Activated naive CD8-positive, alpha-beta T cell treated with anti-CD3 and anti-CD28 coated beads for 36 hours (primary cell): ENCODE measurements around the gene CLEC16A. TPM values are rescaled to one million over a fixed set of nuclear protein-coding genes. Genes with fewer than 3 reads are reported as not detected.
"Not testable (repeated sequence)": the region's sequence is repeated elsewhere in the genome, so short reads cannot be mapped to it uniquely, and the experiment has no call there.

Source experiments
- DNase-seq: peaks from one replicate; pipeline ENCODE4 v3.0.0; 2021
- H3K27ac Mint-ChIP-seq: one replicate; pipeline ENCODE4 v1.8.0; 2022; ENCODE audit warnings: mild to moderate bottlenecking, moderate library complexity, mixed read lengths
- H3K27me3 Mint-ChIP-seq: one replicate; pipeline ENCODE4 v1.8.0; 2022; ENCODE audit warnings: mild to moderate bottlenecking, mixed read lengths
- H3K36me3 Mint-ChIP-seq: one replicate; pipeline ENCODE4 v1.8.0; 2021; ENCODE audit warnings: mild to moderate bottlenecking, mixed read lengths
- H3K4me1 Mint-ChIP-seq: one replicate; pipeline ENCODE4 v1.8.0; 2021; ENCODE audit warnings: mixed read lengths
- H3K4me3 Mint-ChIP-seq: one replicate; pipeline ENCODE4 v1.8.0; 2022; ENCODE audit warnings: mild to moderate bottlenecking, moderate library complexity, mixed read lengths
- H3K9me3 Mint-ChIP-seq: one replicate; pipeline ENCODE4 v1.8.0; 2022; ENCODE audit warnings: mixed read lengths
- total RNA-seq, 2 experiments: library from RNA; stranded (reverse); gene quantifications; one replicate each; pipeline ENCODE4 v1.2.3, GENCODE V29; 2021

CLEC16A gene
- total RNA-seq, 2 experiments from 2014 or later, result 20.4 to 21.3 TPM

GRCh38 chr16:10941935-10942351 is 2.4 kb upstream of the CLEC16A start:
- peaks cover 24% of the 10 kb centered on the region for H3K36me3 Mint-ChIP-seq
- H3K27ac Mint-ChIP-seq, DNase-seq, H3K9me3 Mint-ChIP-seq, H3K27me3 Mint-ChIP-seq: not testable (repeated sequence)
- peak overlapping the region; percentile 91 for H3K4me3 Mint-ChIP-seq
- peaks cover 58% of the 10 kb centered on the region for H3K4me1 Mint-ChIP-seq

- Mint-ChIP-seq H3K9me3 (no peaks in the 10 kb centered on the region), H3K27me3 (no peaks in the 10 kb centered on the region), H3K27ac (peak within 1 kb of the TSS; percentile 88), H3K36me3 (peaks cover 24% of the 10 kb centered on the region), H3K4me3 (peak within 1 kb of the TSS; percentile 91), H3K4me1 (peaks cover 57% of the 10 kb centered on the region)
- peak; percentile 98 for DNase-seq
These were observed 1.9 kb upstream of the CLEC16A start, which contains the start of gene DEXI for GRCh38 chr16:10942352-10943063. TSS of gene DEXI (minus strand) at chr16:10942468. CDS start at chr16:10942005, 463 bp downstream.

- Mint-ChIP-seq H3K4me1 (peaks cover 52% of the 10 kb centered on the region), H3K27me3 (no peaks in the 10 kb centered on the region), H3K27ac (no peak overlapping the region), H3K4me3 (no peak overlapping the region), H3K36me3 (peaks cover 24% of the 10 kb centered on the region), H3K9me3 (no peaks in the 10 kb centered on the region)
- no peak for DNase-seq
These were observed 1.4 kb upstream of the CLEC16A start for GRCh38 chr16:10943064-10943353.

- Mint-ChIP-seq H3K27me3 (no peaks in the 10 kb centered on the region), H3K27ac (peak overlapping the region; percentile 77), H3K4me1 (peaks cover 46% of the 10 kb centered on the region), H3K4me3 (peak overlapping the region; percentile 91), H3K9me3 (no peaks in the 10 kb centered on the region), H3K36me3 (peaks cover 6% of the 10 kb centered on the region)
- no peak for DNase-seq
These were observed 862 bp downstream of the CLEC16A start for GRCh38 chr16:10945065-10945787.

GRCh38 chr16:10946308-10946707 is 1.9 kb downstream of the CLEC16A start:
- no peaks in the 10 kb centered on the region for H3K36me3 Mint-ChIP-seq
- DNase-seq, result no peak
- H3K27me3 Mint-ChIP-seq, result no peaks in the 10 kb centered on the region
- no peaks in the 10 kb centered on the region for H3K9me3 Mint-ChIP-seq
- H3K4me1 Mint-ChIP-seq, result peaks cover 42% of the 10 kb centered on the region
- H3K27ac Mint-ChIP-seq, result no peak overlapping the region
- H3K4me3 Mint-ChIP-seq, result peak overlapping the region; percentile 91

- H3K27me3 Mint-ChIP-seq, result no peaks in the 10 kb centered on the region
- H3K27ac Mint-ChIP-seq, result peak overlapping the region; percentile 9
- no peaks in the 10 kb centered on the region for H3K36me3 Mint-ChIP-seq
- no peak overlapping the region for H3K4me3 Mint-ChIP-seq
- H3K4me1 Mint-ChIP-seq, result peaks cover 44% of the 10 kb centered on the region
- DNase-seq, result no peak
- no peaks in the 10 kb centered on the region for H3K9me3 Mint-ChIP-seq
These were observed 2.9 kb downstream of the CLEC16A start for GRCh38 chr16:10947211-10947787.

GRCh38 chr16:10949424-10949970 is 5.1 kb downstream of the CLEC16A start:
- peaks cover 42% of the 10 kb centered on the region for H3K4me1 Mint-ChIP-seq
- H3K9me3 Mint-ChIP-seq, result no peaks in the 10 kb centered on the region
- no peaks in the 10 kb centered on the region for H3K27me3 Mint-ChIP-seq
- peak; percentile 42 for DNase-seq
- no peaks in the 10 kb centered on the region for H3K36me3 Mint-ChIP-seq
- peak overlapping the region; percentile 47 for H3K27ac Mint-ChIP-seq
- no peak overlapping the region for H3K4me3 Mint-ChIP-seq

- Mint-ChIP-seq H3K27me3 (no peaks in the 10 kb centered on the region), H3K4me3 (no peak overlapping the region), H3K36me3 (no peaks in the 10 kb centered on the region), H3K27ac (no peak overlapping the region), H3K9me3 (no peaks in the 10 kb centered on the region), H3K4me1 (peaks cover 43% of the 10 kb centered on the region)
- DNase-seq, result no peak
These were observed 6.0 kb downstream of the CLEC16A start for GRCh38 chr16:10950393-10950792.

GRCh38 chr16:10951026-10951425 is 6.7 kb downstream of the CLEC16A start:
- H3K27me3 Mint-ChIP-seq, result no peaks in the 10 kb centered on the region
- H3K4me1 Mint-ChIP-seq, result peaks cover 40% of the 10 kb centered on the region
- H3K27ac Mint-ChIP-seq, result no peak overlapping the region

GRCh38 chr16:10954903-10955302 is 10.5 kb downstream of the CLEC16A start:
- H3K36me3 Mint-ChIP-seq, result peaks cover 5% of the 10 kb centered on the region
- H3K27me3 Mint-ChIP-seq, result no peaks in the 10 kb centered on the region
- no peak for DNase-seq
- peaks cover 29% of the 10 kb centered on the region for H3K4me1 Mint-ChIP-seq
- H3K9me3 Mint-ChIP-seq, result no peaks in the 10 kb centered on the region
- no peak overlapping the region for H3K27ac Mint-ChIP-seq
- H3K4me3 Mint-ChIP-seq, result no peak overlapping the region

More at GRCh38 chr16:10951026-10951425, 6.7 kb downstream of the CLEC16A start:
- Mint-ChIP-seq H3K9me3 (no peaks in the 10 kb centered on the region), H3K36me3 (no peaks in the 10 kb centered on the region), H3K4me3 (no peak overlapping the region)
- DNase-seq, result no peak

- Mint-ChIP-seq H3K4me1 (peaks cover 23% of the 10 kb centered on the region), H3K36me3 (peaks cover 8% of the 10 kb centered on the region), H3K4me3 (no peak overlapping the region), H3K27ac (peak overlapping the region; percentile 54), H3K27me3 (no peaks in the 10 kb centered on the region), H3K9me3 (no peaks in the 10 kb centered on the region)
- DNase-seq, result no peak
These were observed 13.6 kb downstream of the CLEC16A start for GRCh38 chr16:10957771-10958482.

- Mint-ChIP-seq H3K27me3 (no peaks in the 10 kb centered on the region), H3K9me3 (no peaks in the 10 kb centered on the region), H3K4me3 (no peak overlapping the region), H3K4me1 (peaks cover 26% of the 10 kb centered on the region), H3K36me3 (peaks cover 16% of the 10 kb centered on the region), H3K27ac (no peak overlapping the region)
- no peak for DNase-seq
These were observed 14.8 kb downstream of the CLEC16A start for GRCh38 chr16:10959161-10959560.

- no peak overlapping the region for H3K4me3 Mint-ChIP-seq
- peaks cover 33% of the 10 kb centered on the region for H3K4me1 Mint-ChIP-seq
- no peak for DNase-seq
These were observed 16.9 kb downstream of the CLEC16A start for GRCh38 chr16:10961231-10961630.

GRCh38 chr16:10964039-10964890 is 19.9 kb downstream of the CLEC16A start:
- peaks cover 35% of the 10 kb centered on the region for H3K36me3 Mint-ChIP-seq
- no peak overlapping the region for H3K4me3 Mint-ChIP-seq
- no peaks in the 10 kb centered on the region for H3K27me3 Mint-ChIP-seq
- H3K9me3 Mint-ChIP-seq, result peaks cover 3% of the 10 kb centered on the region
- peak overlapping the region; percentile 55 for H3K27ac Mint-ChIP-seq
- DNase-seq, result peak; percentile 75
- peaks cover 33% of the 10 kb centered on the region for H3K4me1 Mint-ChIP-seq

More at GRCh38 chr16:10961231-10961630, 16.9 kb downstream of the CLEC16A start:
- Mint-ChIP-seq H3K9me3 (peaks cover 3% of the 10 kb centered on the region), H3K36me3 (peaks cover 30% of the 10 kb centered on the region), H3K27ac (no peak overlapping the region), H3K27me3 (no peaks in the 10 kb centered on the region)
